ENCODE results near the gene RIC1. TPM values are rescaled to one million over a fixed set of nuclear protein-coding genes. Genes with fewer than 3 reads are reported as not detected.

The RIC1 gene
- total and polyA plus RNA-seq, 2 donors from 2014 or later = 2.9 to 21.1 TPM

DNA sequence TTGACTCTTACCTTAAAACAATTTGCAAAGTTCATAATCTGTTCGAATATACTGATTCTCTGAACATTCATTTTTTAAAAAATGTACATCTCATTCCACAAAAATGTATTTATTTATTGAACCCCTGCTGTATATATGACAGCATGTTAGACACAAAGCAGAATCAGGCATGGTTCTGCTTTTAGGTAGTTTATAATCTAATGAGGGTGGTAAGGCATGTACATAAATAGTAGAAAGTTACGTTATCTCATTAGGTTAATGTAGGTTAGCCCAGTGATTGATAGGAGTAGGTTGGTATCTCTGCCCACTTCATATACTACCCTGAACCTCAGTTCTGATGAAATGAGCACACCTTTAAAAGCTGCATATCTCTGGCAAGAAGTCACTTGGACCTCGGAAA is 114.2 kb downstream of the RIC1 start:
- no peaks in the 10 kb centered on the region for H3K27me3 ChIP-seq (ENCODE audit: control insufficient read depth, insufficient read depth, low read length)
- H3K4me1 ChIP-seq (ENCODE audit: control insufficient read depth in 2 of 3, insufficient read depth in 2 of 3, low read depth in 1 of 3, low read length in 3 of 3) = no peaks in the 10 kb centered on the region
- TF ChIP-seq, protein P1, sequence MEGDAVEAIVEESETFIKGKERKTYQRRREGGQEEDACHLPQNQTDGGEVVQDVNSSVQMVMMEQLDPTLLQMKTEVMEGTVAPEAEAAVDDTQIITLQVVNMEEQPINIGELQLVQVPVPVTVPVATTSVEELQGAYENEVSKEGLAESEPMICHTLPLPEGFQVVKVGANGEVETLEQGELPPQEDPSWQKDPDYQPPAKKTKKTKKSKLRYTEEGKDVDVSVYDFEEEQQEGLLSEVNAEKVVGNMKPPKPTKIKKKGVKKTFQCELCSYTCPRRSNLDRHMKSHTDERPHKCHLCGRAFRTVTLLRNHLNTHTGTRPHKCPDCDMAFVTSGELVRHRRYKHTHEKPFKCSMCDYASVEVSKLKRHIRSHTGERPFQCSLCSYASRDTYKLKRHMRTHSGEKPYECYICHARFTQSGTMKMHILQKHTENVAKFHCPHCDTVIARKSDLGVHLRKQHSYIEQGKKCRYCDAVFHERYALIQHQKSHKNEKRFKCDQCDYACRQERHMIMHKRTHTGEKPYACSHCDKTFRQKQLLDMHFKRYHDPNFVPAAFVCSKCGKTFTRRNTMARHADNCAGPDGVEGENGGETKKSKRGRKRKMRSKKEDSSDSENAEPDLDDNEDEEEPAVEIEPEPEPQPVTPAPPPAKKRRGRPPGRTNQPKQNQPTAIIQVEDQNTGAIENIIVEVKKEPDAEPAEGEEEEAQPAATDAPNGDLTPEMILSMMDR (IDR thresholded peaks at IDR 0.05; ENCODE audit: borderline replicate concordance, extremely low read depth, insufficient read depth) = no peak
- DNase-seq (no peak), FAIRE-seq (no peak)
- no peak overlapping the region for H3K27ac ChIP-seq (ENCODE audit: low read depth in 2 of 2, low read length in 2 of 2)
- peaks cover 0 to 21% (median 12%) of the 10 kb centered on the region in 3 donors for H3K36me3 ChIP-seq (ENCODE audit: control insufficient read depth in 2 of 3, insufficient read depth in 3 of 3, low read length in 3 of 3)
- intact Hi-C loops (cut with DNase I) = no loop called here
- no peaks in the 10 kb centered on the region for H3K9me3 ChIP-seq (ENCODE audit: control insufficient read depth in 2 of 3, insufficient read depth in 1 of 3, low read length in 3 of 3)
- no peak overlapping the region for H3K9ac ChIP-seq (ENCODE audit: low read length in 3 of 3)
- no peak overlapping the region for H3K4me3 ChIP-seq (ENCODE audit: low read length in 3 of 3)

DNA sequence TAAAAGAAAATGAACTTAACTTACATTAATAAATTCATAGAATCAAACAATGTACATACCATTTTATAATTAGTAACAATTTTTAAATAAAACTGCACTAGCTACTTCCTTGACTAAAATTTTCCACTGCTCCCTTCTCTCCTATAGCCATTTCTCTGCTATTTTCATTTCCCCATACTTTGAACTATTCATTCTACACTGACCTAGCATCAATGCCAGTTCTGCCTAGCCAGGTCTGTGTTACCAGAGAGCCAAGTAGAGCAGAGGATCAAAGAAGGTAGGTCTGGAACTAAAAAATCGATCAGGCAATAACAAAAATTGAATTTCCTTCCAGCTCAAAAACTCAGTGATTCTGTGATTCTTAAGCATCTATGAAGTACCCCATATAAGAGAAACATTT is 119.5 kb downstream of the RIC1 start:
- Histone ChIP-seq H3K9ac (ENCODE audit: low read length in 3 of 3) (no peak overlapping the region), H3K27ac (ENCODE audit: low read depth in 2 of 2, low read length in 2 of 2) (no peak overlapping the region), H3K4me1 (ENCODE audit: control insufficient read depth in 2 of 3, insufficient read depth in 2 of 3, low read depth in 1 of 3, low read length in 3 of 3) (no peaks in the 10 kb centered on the region), H3K4me3 (ENCODE audit: low read length in 3 of 3) (no peak overlapping the region), H3K9me3 (ENCODE audit: control insufficient read depth in 2 of 3, insufficient read depth in 1 of 3, low read length in 3 of 3) (no peaks in the 10 kb centered on the region), H3K36me3 (ENCODE audit: control insufficient read depth in 2 of 3, insufficient read depth in 3 of 3, low read length in 3 of 3) (peaks cover 4 to 33% (median 15%) of the 10 kb centered on the region in 3 donors), H3K27me3 (ENCODE audit: control insufficient read depth, insufficient read depth, low read length) (no peaks in the 10 kb centered on the region)
- no peak for FAIRE-seq
- intact Hi-C loops (cut with DNase I) = no loop called here
- no peak for DNase-seq
- TF ChIP-seq, protein P1 (IDR thresholded peaks at IDR 0.05; ENCODE audit: borderline replicate concordance, extremely low read depth, insufficient read depth) = no peak

GRCh38 chr9:5749306-5749705 is 120.4 kb downstream of the RIC1 start:
- no peak for FAIRE-seq
- TF ChIP-seq, protein P1 (IDR thresholded peaks at IDR 0.05; ENCODE audit: borderline replicate concordance, extremely low read depth, insufficient read depth) = no peak
- Histone ChIP-seq H3K36me3 (ENCODE audit: control insufficient read depth in 2 of 3, insufficient read depth in 3 of 3, low read length in 3 of 3) (peaks cover 4 to 36% (median 15%) of the 10 kb centered on the region in 3 donors), H3K27me3 (ENCODE audit: control insufficient read depth, insufficient read depth, low read length) (no peaks in the 10 kb centered on the region), H3K4me3 (ENCODE audit: low read length in 3 of 3) (no peak overlapping the region), H3K9me3 (ENCODE audit: control insufficient read depth in 2 of 3, insufficient read depth in 1 of 3, low read length in 3 of 3) (no peaks in the 10 kb centered on the region), H3K27ac (ENCODE audit: low read depth in 2 of 2, low read length in 2 of 2) (no peak overlapping the region), H3K9ac (ENCODE audit: low read length in 3 of 3) (no peak overlapping the region), H3K4me1 (ENCODE audit: control insufficient read depth in 2 of 3, insufficient read depth in 2 of 3, low read depth in 1 of 3, low read length in 3 of 3) (no peaks in the 10 kb centered on the region)
- DNase-seq = no peak
- intact Hi-C loops (cut with DNase I) = no loop called here

- no peak for FAIRE-seq
- no peak overlapping the region for H3K9ac ChIP-seq (ENCODE audit: low read length in 3 of 3)
Observed at GRCh38 chr9:5750569-5750968, 121.7 kb downstream of the RIC1 start.

More at GRCh38 chr9:5750569-5750968, 121.7 kb downstream of the RIC1 start:
- H3K9me3 ChIP-seq (ENCODE audit: control insufficient read depth in 2 of 3, insufficient read depth in 1 of 3, low read length in 3 of 3) = no peaks in the 10 kb centered on the region
- DNase-seq = no peak
- H3K4me1 ChIP-seq (ENCODE audit: control insufficient read depth in 2 of 3, insufficient read depth in 2 of 3, low read depth in 1 of 3, low read length in 3 of 3) = no peaks in the 10 kb centered on the region
- H3K27me3 ChIP-seq (ENCODE audit: control insufficient read depth, insufficient read depth, low read length) = no peaks in the 10 kb centered on the region
- no peak overlapping the region for H3K4me3 ChIP-seq (ENCODE audit: low read length in 3 of 3)
- no peak overlapping the region for H3K27ac ChIP-seq (ENCODE audit: low read depth in 2 of 2, low read length in 2 of 2)
- intact Hi-C loops (cut with DNase I) = no loop called here
- H3K36me3 ChIP-seq (ENCODE audit: control insufficient read depth in 2 of 3, insufficient read depth in 3 of 3, low read length in 3 of 3) = peaks cover 4 to 26% (median 15%) of the 10 kb centered on the region in 3 donors
- TF ChIP-seq, protein P1 (IDR thresholded peaks at IDR 0.05; ENCODE audit: borderline replicate concordance, extremely low read depth, insufficient read depth) = no peak
